Cardiac septum (tissue), 1 donor: ENCODE data around the gene PRPF19. TPM values are rescaled to one million over a fixed set of nuclear protein-coding genes. Genes with fewer than 3 reads are reported as not detected.

Experiments
- DNase-seq: peaks from one replicate; pipeline ENCODE4 v3.0.0-alpha.2; 2020; ENCODE audit warnings: low spot score
- intact Hi-C: fragments of 100-400 bp; cut with DNase I; formaldehyde crosslinking; loops from one replicate; pipeline ENCODE4 v1.14.0; 2022
- total RNA-seq: library from RNA; stranded (reverse); fragmentation: NEBNext Ultra II Directional; extraction: Animal tissue kit (Norgen Biotek cat#: 25700); gene quantifications from one replicate; pipeline ENCODE4 v1.2.1, GENCODE V29; 2021
- donor health status: DM: no; HTN: no; CAD: no.

The PRPF19 gene
- total RNA-seq, 1 donor from 2014 or later: 32.5 TPM

DNA sequence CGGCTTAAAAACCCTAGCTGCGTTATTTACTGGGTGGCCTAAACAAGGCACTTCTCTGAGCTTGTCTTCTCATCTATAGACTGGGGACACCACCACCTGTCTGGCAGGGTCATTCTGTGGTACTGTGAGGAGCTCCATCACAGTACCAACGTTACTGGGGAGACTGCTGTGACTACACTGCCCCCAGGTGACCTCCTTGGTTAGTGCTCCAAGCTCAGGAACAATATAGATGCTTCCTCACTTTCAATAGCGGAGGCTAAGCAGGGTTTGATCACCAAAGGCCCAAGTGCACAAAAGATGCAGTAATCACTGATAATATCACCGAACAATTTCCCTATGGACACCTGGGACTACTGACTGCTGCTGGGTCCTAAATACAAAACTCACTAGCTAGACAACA lies 18.8 kb downstream of the PRPF19 start:
- intact Hi-C loops: loop anchor here (2.0 to 5.0 kb wide), 2 partner anchors 57 to 110 kb away; no protein-coding TSS in a partner anchor
- no peak for DNase-seq

DNA sequence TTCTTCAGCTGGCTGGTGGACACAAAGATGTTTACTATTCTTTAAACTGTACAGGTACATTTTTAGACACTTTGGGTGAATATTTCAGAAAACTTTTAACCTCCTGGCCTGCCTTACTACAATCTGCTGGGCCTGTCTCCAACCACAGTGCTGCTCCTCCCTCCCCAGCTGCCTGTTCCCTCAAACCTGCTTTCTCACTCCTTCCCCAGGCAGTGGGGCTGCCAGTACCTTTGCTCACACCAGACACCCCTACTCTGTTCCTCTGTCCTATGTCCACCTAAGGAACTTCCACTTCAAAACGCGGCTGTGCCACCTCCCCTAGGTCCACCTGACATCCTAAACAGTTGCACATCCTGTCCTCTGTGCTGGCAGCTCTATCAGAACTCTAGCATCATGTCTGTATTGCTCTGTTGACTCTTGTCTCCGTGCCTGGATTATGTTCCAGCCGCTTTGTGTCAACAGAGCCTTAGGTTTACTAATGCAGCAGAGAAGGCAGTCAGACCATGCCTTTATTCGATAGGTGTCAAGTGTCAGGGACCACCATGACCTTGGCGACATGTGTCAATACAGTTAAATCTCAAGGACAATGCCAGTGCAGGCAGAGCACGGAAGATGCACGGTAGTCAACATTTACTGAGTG lies 25.6 kb downstream of the PRPF19 start:
- DNase-seq: no peak
- intact Hi-C loops: no loop called here

DNA sequence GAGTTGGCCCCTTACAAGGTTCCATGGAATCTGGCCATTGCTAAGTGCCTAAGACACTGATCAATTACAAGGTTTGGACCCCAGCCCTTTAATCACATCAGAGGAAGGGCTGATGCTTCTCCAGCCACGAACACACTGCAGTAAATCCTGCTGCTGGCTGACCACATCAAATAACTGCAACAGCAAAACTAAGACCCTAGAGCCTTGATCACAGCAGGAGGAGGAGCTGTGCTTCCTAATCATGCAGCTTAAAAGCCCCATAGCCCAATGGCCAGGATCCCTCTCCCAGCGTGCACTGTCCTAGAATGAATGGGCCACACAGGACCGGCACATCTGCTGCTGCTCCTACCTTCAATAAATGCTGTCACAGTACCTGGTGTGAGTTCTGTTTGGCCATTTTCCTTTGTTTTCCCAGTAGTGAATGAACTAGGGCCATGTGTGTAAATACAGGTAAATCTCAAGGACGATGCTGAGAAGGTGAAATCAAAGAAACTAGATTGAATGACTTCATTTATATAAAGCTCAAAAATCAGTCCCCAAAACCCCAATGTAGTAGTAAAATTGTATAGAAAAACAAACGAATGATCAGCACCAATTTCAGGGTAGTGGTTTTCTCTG lies 26.3 kb downstream of the PRPF19 start:
- intact Hi-C loops: no loop called here
- DNase-seq: no peak

- intact Hi-C loops: no loop called here
- DNase-seq: no peak
Measured at GRCh38 chr11:60879104-60879503, 27.3 kb downstream of the PRPF19 start.

DNA sequence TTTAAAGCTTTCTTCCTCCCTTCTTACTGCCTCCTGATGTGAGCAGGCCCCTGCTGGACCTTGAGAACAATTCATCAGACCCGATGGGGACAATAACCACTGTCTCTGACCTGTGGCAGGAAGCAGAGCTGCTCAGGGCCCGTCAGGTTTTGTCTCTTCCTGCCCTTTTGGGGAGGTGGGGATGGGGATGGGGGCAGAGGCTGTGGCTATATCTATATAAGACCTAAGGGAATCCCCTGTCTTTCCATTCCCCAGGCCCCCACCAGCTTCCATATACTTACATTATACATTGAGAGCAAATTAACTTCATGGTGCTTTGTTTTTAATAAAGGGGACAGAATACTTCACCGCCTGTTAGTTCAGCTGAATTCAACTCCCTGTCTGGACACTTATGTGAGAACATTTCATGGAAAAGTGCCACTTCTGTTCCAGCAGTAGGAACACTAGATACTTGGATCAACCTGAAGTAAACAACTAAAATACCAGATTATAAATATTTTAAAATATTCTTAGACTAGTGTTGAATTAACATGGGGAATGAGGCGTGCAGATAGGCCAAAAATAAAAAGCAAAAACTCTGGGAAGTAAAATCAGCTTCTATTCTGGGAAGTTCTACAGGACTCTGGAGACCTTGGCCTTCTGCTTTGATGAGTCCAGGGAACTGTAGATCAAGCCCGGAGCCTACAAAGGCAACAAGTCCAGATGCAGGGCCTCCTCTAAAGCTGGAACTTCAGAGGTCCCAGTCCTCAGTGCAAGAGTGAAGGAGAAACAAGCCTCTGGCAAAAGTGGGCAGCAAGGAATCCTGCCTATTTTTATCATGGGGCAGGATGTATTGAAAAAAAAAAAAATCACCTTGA lies 27.9 kb downstream of the PRPF19 start:
- DNase-seq: no peak
- intact Hi-C loops: no loop called here

- DNase-seq: no peak
- intact Hi-C loops: no loop called here
Measured at GRCh38 chr11:60876168-60876485, 30.3 kb downstream of the PRPF19 start.

- intact Hi-C loops: no loop called here
- DNase-seq: no peak
Measured at GRCh38 chr11:60875366-60876167, 30.8 kb downstream of the PRPF19 start.

DNA sequence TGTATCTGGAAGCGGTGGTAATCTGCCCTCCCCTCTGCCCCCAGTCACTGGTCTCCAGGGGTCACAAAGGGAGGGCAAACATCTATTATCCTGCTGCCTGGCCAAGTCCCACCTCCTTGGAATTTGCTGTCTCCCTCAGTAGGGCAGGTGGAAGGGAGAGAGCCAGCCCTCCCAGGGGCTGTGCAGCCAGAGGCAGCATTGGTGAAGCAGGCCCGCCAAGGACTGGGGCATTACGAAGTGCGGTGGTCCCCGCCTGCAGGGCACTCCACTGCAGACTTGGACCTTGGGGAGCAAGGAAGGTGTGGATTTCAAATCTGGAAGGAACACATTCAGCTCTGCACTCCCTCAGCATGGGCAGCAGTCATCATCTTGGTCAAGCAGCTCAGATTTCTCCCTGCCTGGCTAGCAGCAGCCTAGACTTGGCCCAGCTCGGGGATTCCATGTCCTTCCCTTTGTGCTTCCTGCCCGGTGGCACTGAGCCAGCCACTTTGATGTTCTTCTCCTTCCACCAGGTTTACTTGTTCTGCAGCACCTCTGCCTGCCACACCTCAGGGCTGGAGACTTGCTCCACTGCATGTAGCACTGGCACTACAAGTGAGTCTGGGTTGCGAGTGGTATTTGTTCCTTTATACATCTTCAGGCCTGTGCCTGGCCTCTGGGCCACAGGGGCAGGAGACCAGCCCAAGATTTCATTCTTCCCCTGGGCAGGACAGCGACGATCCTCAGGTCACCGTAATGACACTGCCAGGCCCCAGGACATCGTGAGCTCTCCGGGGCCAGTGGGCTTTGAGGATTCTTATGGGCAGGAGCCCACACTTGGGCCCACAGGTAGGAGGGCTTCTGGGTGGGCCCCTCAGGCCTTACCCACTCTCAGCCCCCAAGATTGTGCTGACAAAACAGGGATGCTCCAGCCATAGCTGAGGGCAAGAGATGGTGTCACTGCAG lies 31.7 kb downstream of the PRPF19 start:
- DNase-seq: no peak
- intact Hi-C loops: no loop called here

DNA sequence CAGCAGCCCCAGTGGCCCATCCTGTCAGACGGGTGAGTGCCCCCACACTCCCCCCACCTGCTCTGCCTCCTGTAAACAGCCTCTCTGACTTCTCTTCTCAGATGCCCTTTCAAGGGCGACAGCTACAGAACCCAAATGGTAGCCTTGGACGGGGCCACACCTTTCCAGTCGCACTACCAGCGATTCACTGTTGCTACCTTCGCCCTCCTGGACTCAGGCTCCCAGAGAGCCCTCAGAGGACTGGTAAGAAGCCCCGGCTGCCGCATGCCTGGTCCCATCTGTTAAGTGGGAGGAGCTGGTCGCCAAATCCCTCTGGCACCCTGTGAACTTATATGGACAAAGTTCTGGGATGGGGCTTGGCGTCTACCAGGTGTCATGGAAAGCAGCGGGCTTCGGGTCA lies 32.9 kb downstream of the PRPF19 start:
- intact Hi-C loops: no loop called here
- no peak for DNase-seq

GRCh38 chr11:60872961-60873524 lies 33.3 kb downstream of the PRPF19 start:
- DNase-seq: no peak
- intact Hi-C loops: no loop called here

- DNase-seq: no peak
- intact Hi-C loops: no loop called here
Measured at GRCh38 chr11:60872124-60872960, 34.0 kb downstream of the PRPF19 start.

- intact Hi-C loops: no loop called here
- peak; percentile 76 for DNase-seq
Measured at GRCh38 chr11:60871378-60872061, 34.9 kb downstream of the PRPF19 start.

DNA sequence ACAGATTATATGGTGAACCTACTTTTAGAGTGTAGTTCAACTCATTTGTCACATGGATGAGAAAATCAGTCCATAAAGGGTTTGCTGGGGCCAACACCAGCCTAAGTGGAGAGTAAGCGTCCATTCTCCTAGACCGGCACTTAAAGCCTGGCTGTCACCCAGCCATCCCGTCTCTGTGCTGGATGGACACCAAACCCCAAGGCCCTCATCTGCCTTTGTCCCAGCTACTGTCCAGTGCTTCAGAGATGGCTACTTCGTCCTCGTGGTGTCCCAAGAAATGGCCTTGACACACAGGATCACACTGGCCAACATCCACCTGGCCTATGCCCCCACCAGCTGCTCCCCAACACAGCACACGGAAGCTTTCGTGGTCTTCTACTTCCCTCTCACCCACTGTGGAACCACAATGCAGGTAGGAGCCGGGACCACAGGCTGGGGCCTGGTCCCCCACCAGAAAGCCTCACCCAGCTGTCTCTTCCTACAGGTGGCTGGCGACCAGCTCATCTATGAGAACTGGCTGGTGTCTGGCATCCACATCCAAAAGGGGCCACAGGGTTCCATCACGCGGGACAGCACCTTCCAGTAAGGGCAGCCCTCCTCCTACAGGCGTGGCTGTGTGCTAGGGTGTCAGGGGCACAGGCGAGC lies 35.5 kb downstream of the PRPF19 start:
- peak; percentile 39 for DNase-seq
- intact Hi-C loops: no loop called here

- peak; percentile 41 for DNase-seq
- intact Hi-C loops: no loop called here
Measured at GRCh38 chr11:60870276-60870675, 36.1 kb downstream of the PRPF19 start.

DNA sequence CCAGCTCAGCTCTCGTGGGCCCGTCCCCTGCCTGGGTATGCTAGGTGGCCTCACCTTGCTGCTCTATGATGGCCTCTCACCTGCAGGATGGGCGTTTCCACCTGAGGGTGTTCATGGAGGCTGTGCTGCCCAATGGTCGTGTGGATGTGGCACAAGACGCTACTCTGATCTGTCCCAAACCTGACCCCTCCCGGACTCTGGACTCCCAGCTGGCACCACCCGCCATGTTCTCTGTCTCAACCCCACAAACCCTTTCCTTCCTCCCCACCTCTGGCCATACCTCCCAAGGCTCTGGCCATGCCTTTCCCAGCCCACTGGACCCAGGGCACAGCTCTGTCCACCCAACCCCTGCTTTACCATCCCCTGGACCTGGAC lies 36.9 kb downstream of the PRPF19 start:
- intact Hi-C loops: no loop called here
- DNase-seq: peak; percentile 39

DNA sequence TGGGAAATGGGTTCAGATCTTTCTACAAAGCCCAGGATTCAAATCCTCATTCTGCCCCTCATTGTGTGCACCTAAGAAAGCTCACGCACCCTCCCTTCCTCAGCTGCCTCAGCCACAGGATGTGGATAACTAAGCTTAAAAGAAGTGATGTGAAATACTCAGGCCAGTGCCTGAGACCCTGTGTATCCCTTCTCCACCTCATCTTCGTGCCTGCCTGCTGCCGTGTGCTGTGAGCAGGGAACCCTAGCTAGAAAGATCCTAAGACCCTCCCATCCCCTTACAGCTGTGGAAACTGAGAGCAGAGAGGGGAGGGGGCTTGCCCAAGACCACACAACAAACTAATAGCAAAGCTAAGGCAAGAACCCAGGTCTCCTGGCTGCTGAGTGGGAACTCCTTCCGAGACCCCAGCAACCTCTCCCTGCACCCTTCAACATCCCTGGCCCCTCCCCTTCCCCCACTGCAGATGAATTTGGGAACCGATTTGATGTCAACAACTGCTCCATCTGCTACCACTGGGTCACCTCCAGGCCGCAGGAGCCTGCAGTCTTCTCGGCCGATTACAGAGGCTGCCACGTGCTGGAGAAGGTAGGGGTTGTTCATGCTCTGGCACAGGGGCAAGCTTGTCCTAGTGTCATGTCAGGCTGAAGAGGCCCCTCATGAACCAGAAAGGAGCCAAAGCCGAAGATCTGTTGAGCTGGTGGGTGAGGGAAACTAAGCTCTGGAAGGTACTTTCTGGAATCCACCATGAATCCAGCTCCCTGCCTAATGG lies 37.5 kb downstream of the PRPF19 start:
- peak; percentile 68 for DNase-seq
- intact Hi-C loops: no loop called here
